CD1c-positive myeloid dendritic cell (primary cell): ENCODE data around the gene TMEM63B.
A peak's percentile ranks its signal among the peaks of the same experiment; 100 is the strongest.

ENCODE experiments used
- DNase-seq: peaks from one replicate; pipeline ENCODE4 v3.0.0-alpha.2; 2016; ENCODE audit errors: extremely low spot score

TMEM63B gene

GRCh38 chr6:44117397-44118128 lies 9.8 kb upstream of the TMEM63B start:
- no peak for DNase-seq

GRCh38 chr6:44119704-44120262 lies 7.6 kb upstream of the TMEM63B start:
- DNase-seq = peak; percentile 37

- DNase-seq = peak; percentile 37
Observed at GRCh38 chr6:44120692-44121443, 6.5 kb upstream of the TMEM63B start.

- peak; percentile 21 for DNase-seq
Observed at GRCh38 chr6:44122801-44123200, 4.6 kb upstream of the TMEM63B start.

GRCh38 chr6:44123544-44123943 lies 3.8 kb upstream of the TMEM63B start:
- DNase-seq = no peak

GRCh38 chr6:44126320-44127149 lies 819 bp upstream of the TMEM63B start:
- peak; percentile 66 for DNase-seq

GRCh38 chr6:44128020-44128917 lies 915 bp downstream of the TMEM63B start:
- DNase-seq = peak; percentile 35

GRCh38 chr6:44129841-44130322 lies 2.5 kb downstream of the TMEM63B start:
- no peak for DNase-seq

- DNase-seq = no peak
Observed at GRCh38 chr6:44131892-44132291, 4.5 kb downstream of the TMEM63B start.

GRCh38 chr6:44132476-44132875 lies 5.1 kb downstream of the TMEM63B start:
- DNase-seq = no peak

GRCh38 chr6:44133003-44133931 lies 5.9 kb downstream of the TMEM63B start:
- no peak for DNase-seq

GRCh38 chr6:44133981-44134711 lies 6.8 kb downstream of the TMEM63B start:
- no peak for DNase-seq

- DNase-seq = no peak
Observed at GRCh38 chr6:44135173-44135758, 7.9 kb downstream of the TMEM63B start.

GRCh38 chr6:44135875-44136274 lies 8.5 kb downstream of the TMEM63B start:
- DNase-seq = no peak

- DNase-seq = no peak
Observed at GRCh38 chr6:44138717-44139350, 11.5 kb downstream of the TMEM63B start.

- no peak for DNase-seq
Observed at GRCh38 chr6:44139351-44139743, 12.0 kb downstream of the TMEM63B start.

GRCh38 chr6:44142835-44143234 lies 15.5 kb downstream of the TMEM63B start:
- DNase-seq = no peak

GRCh38 chr6:44143731-44144130 lies 16.4 kb downstream of the TMEM63B start:
- no peak for DNase-seq
